NOMO-1 treated with DMSO at 0.1 percent for 48 hours (cell line): ENCODE results near the gene PLEKHG1.

Experiments used
- DNase-seq: peaks from one replicate; lab custom pipeline; 2025; ENCODE audit not compliant: unreplicated experiment; lab: John Stamatoyannopoulos, UW

PLEKHG1 gene

GRCh38 chr6:150599199-150600009 is at the start of gene PLEKHG1:
Gene PLEKHG1, plus strand, starts transcription at chr6:150599885. Its CDS starts 133,797 bp downstream, at chr6:150733682.
- DNase-seq: peak; percentile 58

GRCh38 chr6:150550244-150550643 is 49.4 kb upstream of the PLEKHG1 start:
- no peak for DNase-seq

- no peak for DNase-seq
These were observed 42.6 kb upstream of the PLEKHG1 start for GRCh38 chr6:150557043-150557599.

- DNase-seq: no peak
These were observed 39.4 kb upstream of the PLEKHG1 start for GRCh38 chr6:150560004-150560883.

GRCh38 chr6:150560884-150561219 is 38.8 kb upstream of the PLEKHG1 start:
- no peak for DNase-seq

GRCh38 chr6:150565945-150566344 is 33.7 kb upstream of the PLEKHG1 start:
- DNase-seq: no peak

- DNase-seq: no peak
These were observed 33.2 kb upstream of the PLEKHG1 start for GRCh38 chr6:150566486-150566885.

- no peak for DNase-seq
These were observed 32.3 kb upstream of the PLEKHG1 start for GRCh38 chr6:150567380-150567779.

GRCh38 chr6:150567823-150568383 is 31.8 kb upstream of the PLEKHG1 start:
- DNase-seq: no peak

- DNase-seq: no peak
These were observed 31.1 kb upstream of the PLEKHG1 start for GRCh38 chr6:150568560-150568959.

GRCh38 chr6:150569161-150569560 is 30.5 kb upstream of the PLEKHG1 start:
- DNase-seq: no peak

- no peak for DNase-seq
These were observed 26.5 kb upstream of the PLEKHG1 start for GRCh38 chr6:150573041-150573681.

- no peak for DNase-seq
These were observed 23.8 kb upstream of the PLEKHG1 start for GRCh38 chr6:150575836-150576235.

GRCh38 chr6:150576651-150577226 is 22.9 kb upstream of the PLEKHG1 start:
- DNase-seq: no peak

- DNase-seq: no peak
These were observed 20.1 kb upstream of the PLEKHG1 start for GRCh38 chr6:150579611-150580010.

GRCh38 chr6:150580489-150580888 is 19.2 kb upstream of the PLEKHG1 start:
- no peak for DNase-seq

- no peak for DNase-seq
These were observed 15.6 kb upstream of the PLEKHG1 start for GRCh38 chr6:150584065-150584464.

GRCh38 chr6:150584596-150584995 is 15.1 kb upstream of the PLEKHG1 start:
- no peak for DNase-seq

- no peak for DNase-seq
These were observed 12.8 kb upstream of the PLEKHG1 start for GRCh38 chr6:150586850-150587359.

GRCh38 chr6:150587637-150588036 is 12.0 kb upstream of the PLEKHG1 start:
- no peak for DNase-seq
